Endothelial cell (in vitro differentiated cells): ENCODE results near the gene SPOCK1. TPM values are rescaled to one million over a fixed set of nuclear protein-coding genes. Genes with fewer than 3 reads are reported as not detected.

Experiments
- DNase-seq: peaks from one replicate; pipeline ENCODE4 v3.0.0; 2021; ENCODE audit warnings: low spot score
- H3K27ac Mint-ChIP-seq: one replicate; pipeline ENCODE4 v1.8.0; 2021; ENCODE audit warnings: mixed read lengths, inconsistent platforms; ENCODE audit not compliant: unreplicated experiment
- H3K27me3 Mint-ChIP-seq: one replicate; pipeline ENCODE4 v1.8.0; 2021; ENCODE audit warnings: mild to moderate bottlenecking, moderate library complexity, mixed read lengths, inconsistent platforms; ENCODE audit not compliant: unreplicated experiment
- H3K36me3 Mint-ChIP-seq: one replicate; pipeline ENCODE4 v1.8.0; 2021; ENCODE audit warnings: mild to moderate bottlenecking, low read depth, mixed read lengths, inconsistent platforms; ENCODE audit not compliant: unreplicated experiment
- H3K4me1 Mint-ChIP-seq: one replicate; pipeline ENCODE4 v1.8.0; 2021; ENCODE audit warnings: mild to moderate bottlenecking, mixed read lengths, inconsistent platforms; ENCODE audit not compliant: unreplicated experiment
- H3K4me3 Mint-ChIP-seq: one replicate; pipeline ENCODE4 v1.8.0; 2021; ENCODE audit warnings: mild to moderate bottlenecking, mixed read lengths, inconsistent platforms; ENCODE audit not compliant: unreplicated experiment
- H3K9me3 Mint-ChIP-seq: one replicate; pipeline ENCODE4 v1.8.0; 2021; ENCODE audit warnings: mixed read lengths, inconsistent platforms; ENCODE audit not compliant: unreplicated experiment
- total RNA-seq: library from RNA; stranded (reverse); fragmentation: NEBNext Ultra II Directional; extraction: Animal tissue kit (Norgen Biotek cat#: 25700); gene quantifications from one replicate; pipeline ENCODE4 v1.2.1, GENCODE V29; 2021; ENCODE audit not compliant: unreplicated experiment
- TF ChIP-seq, protein P1 (sequence below): fragments of 200-600 bp; sonication (generic); IDR thresholded peaks from one replicate; pipeline ENCODE4 v1.5.0; 2021; ENCODE audit warnings: antibody characterized with exemption; ENCODE audit not compliant: unreplicated experiment

The SPOCK1 gene
- total RNA-seq, 1 donor from 2014 or later: 8.7 TPM

DNA sequence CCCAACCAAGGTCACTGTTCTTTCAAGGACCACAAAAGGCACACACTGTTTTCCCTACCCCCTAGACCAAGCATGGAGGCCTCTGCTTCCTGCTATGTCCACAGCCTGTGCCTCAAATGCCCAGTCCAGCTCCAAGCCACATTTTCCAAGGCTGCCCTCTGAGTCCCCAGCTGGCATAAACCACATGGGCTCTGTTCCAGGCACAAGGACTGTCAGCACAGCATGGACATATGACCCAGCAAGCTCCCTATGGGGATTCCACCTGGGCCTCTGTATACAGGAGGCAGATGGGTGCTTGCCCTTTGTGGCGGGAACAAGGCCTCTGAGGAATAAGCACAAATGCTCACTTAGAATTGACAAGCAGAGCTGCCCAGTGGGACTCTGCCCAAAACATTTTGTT is 115.2 kb downstream of the SPOCK1 start:
- DNase-seq: no peak
- TF ChIP-seq, protein P1, sequence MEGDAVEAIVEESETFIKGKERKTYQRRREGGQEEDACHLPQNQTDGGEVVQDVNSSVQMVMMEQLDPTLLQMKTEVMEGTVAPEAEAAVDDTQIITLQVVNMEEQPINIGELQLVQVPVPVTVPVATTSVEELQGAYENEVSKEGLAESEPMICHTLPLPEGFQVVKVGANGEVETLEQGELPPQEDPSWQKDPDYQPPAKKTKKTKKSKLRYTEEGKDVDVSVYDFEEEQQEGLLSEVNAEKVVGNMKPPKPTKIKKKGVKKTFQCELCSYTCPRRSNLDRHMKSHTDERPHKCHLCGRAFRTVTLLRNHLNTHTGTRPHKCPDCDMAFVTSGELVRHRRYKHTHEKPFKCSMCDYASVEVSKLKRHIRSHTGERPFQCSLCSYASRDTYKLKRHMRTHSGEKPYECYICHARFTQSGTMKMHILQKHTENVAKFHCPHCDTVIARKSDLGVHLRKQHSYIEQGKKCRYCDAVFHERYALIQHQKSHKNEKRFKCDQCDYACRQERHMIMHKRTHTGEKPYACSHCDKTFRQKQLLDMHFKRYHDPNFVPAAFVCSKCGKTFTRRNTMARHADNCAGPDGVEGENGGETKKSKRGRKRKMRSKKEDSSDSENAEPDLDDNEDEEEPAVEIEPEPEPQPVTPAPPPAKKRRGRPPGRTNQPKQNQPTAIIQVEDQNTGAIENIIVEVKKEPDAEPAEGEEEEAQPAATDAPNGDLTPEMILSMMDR: no peak
- peaks cover 27% of the 10 kb centered on the region for H3K36me3 Mint-ChIP-seq
- no peaks in the 10 kb centered on the region for H3K27me3 Mint-ChIP-seq
- peaks cover 27% of the 10 kb centered on the region for H3K9me3 Mint-ChIP-seq
- no peaks in the 10 kb centered on the region for H3K4me1 Mint-ChIP-seq
- H3K27ac Mint-ChIP-seq: no peak overlapping the region
- H3K4me3 Mint-ChIP-seq: no peak overlapping the region

DNA sequence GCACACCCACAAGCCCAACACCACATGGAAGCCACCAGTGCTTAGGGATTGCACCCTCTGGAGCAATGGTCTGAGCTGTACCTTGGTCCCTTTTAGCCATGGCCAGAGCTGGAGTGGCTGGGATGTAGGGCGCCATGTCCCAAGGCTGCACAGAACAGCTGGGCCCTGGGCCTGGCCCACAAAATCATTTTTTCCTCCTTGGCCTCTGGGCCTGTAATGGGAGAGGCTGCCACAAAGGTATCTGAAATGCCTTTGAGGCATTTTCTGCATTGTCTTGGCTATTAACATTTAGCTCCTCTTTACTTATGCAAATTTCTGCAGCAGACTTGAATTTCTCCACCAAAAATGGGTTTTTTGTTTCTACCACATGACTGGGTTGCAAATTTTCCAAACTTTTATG is 117.6 kb downstream of the SPOCK1 start:
- TF ChIP-seq, protein P1: no peak
- DNase-seq: no peak
- Mint-ChIP-seq H3K4me1 (no peaks in the 10 kb centered on the region), H3K4me3 (no peak overlapping the region), H3K27ac (no peak overlapping the region), H3K36me3 (peaks cover 27% of the 10 kb centered on the region), H3K27me3 (no peaks in the 10 kb centered on the region), H3K9me3 (peaks cover 27% of the 10 kb centered on the region)

DNA sequence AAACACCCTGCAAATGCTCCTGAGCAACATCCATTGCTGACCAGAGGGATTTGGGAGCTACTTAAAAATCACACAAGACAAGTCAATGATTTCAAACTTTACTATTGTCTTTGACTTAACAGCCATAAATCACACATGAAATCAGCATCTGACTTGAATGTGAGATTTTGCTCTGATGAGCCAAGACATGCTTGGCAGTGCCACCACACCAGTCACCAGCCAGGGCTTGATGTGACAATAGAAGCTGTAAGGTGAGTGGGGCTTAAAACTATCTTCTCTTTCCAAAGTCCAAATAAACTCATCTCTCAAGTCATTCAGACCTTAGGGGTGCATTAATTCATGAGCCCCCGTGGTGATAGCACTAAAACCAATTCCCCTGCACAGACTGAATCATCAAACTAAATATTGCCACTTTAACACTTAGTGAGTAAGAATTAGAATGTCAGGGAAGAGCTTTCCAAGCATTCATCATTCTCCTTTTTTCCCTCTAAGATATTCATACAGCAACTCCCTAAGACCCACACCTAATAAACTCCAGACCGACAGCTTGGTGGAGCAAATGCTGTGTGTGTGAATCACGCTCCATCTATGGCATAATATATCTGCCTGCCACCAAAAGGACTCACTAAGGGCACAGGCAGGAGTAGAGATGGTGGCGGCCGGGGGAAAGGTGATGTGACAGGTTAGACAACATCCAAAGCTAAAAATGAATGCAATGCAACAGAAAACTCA is 119.4 kb downstream of the SPOCK1 start:
- H3K27ac Mint-ChIP-seq: no peak overlapping the region
- no peaks in the 10 kb centered on the region for H3K27me3 Mint-ChIP-seq
- TF ChIP-seq, protein P1: no peak
- H3K4me1 Mint-ChIP-seq: no peaks in the 10 kb centered on the region
- H3K9me3 Mint-ChIP-seq: peaks cover 27% of the 10 kb centered on the region
- H3K36me3 Mint-ChIP-seq: peaks cover 27% of the 10 kb centered on the region
- DNase-seq: no peak
- H3K4me3 Mint-ChIP-seq: no peak overlapping the region

DNA sequence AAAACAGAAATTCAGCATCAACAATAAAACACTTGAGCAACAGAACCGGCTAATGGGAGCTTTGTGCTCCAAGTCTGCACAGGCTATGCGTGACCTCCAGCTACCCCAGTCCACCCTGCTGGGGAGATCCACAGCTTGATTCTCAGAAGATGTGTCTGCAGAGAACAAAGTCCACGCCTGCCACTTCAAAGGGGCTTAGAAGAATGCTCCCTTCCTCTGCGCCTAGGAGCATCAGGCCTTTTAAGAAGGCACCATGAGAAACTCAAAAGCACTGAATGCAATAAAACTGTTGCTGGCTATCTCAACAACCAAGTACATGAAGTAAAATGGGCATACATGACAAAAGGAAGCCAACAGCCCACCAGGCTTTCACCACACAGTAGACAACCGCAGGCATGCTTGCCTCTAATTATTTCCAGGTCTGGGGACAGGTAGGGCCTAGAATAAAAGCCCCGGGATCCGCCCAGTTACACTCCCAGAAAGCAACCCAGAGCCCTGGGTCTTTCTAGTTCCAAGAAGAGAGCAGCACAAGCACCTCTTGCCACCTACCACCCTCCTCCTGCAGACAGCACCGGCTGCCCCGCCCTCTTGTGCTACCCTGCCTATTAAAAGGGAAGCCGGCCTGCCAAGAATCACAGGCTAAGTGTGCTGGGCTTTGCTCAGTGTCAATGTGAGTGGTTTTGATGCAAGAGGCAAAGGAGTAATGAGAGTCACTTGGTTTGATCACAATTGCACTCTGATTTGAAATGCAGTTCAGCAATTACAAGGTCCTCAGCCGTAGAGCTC is 123.2 kb downstream of the SPOCK1 start:
- Mint-ChIP-seq H3K36me3 (peaks cover 8% of the 10 kb centered on the region), H3K27ac (no peak overlapping the region), H3K27me3 (no peaks in the 10 kb centered on the region), H3K4me3 (no peak overlapping the region), H3K4me1 (no peaks in the 10 kb centered on the region), H3K9me3 (peaks cover 13% of the 10 kb centered on the region)
- TF ChIP-seq, protein P1: no peak
- DNase-seq: no peak
